Esophagus (tissue), 2 donors: ENCODE data around the gene COQ9. TPM values are rescaled to one million over a fixed set of nuclear protein-coding genes. Genes with fewer than 3 reads are reported as not detected.
"Not testable (repeated sequence)": the region's sequence is repeated elsewhere in the genome, so short reads cannot be mapped to it uniquely, and the experiment has no call there.

Experiments
- H3K27ac ChIP-seq, 2 donors: one replicate each; pipeline ENCODE4 v1.5.1; 2013; ENCODE audit warnings: low read depth in 2 of 2, mild to moderate bottlenecking in 2 of 2, inconsistent platforms in 1 of 2, low read length in 1 of 2, moderate library complexity in 1 of 2
- H3K27me3 ChIP-seq, 2 donors: one replicate each; pipeline ENCODE4 v1.6.1; 2013; ENCODE audit warnings: low read length in 2 of 2, control low read depth in 1 of 2, mild to moderate bottlenecking in 1 of 2; ENCODE audit not compliant: insufficient read depth in 2 of 2, control insufficient read depth in 1 of 2
- H3K36me3 ChIP-seq, 2 donors: one replicate each; pipeline ENCODE4 v1.6.1; 2013; ENCODE audit warnings: low read length in 1 of 2; ENCODE audit not compliant: control insufficient read depth in 2 of 2, insufficient read depth in 2 of 2
- H3K4me1 ChIP-seq, 2 donors: one replicate each; pipeline ENCODE4 v1.6.1; 2013; ENCODE audit warnings: low read length in 1 of 2; ENCODE audit not compliant: control insufficient read depth in 2 of 2, insufficient read depth in 2 of 2
- H3K4me3 ChIP-seq, 2 donors: one replicate each; pipeline ENCODE4 v1.5.1; 2013; ENCODE audit warnings: low read length in 2 of 2, mild to moderate bottlenecking in 2 of 2, low read depth in 1 of 2, moderate library complexity in 1 of 2
- H3K9me3 ChIP-seq, 2 donors: one replicate each; pipeline ENCODE4 v1.6.1; 2013; ENCODE audit warnings: mild to moderate bottlenecking in 2 of 2, low read depth in 1 of 2, low read length in 1 of 2, moderate library complexity in 1 of 2; ENCODE audit not compliant: control insufficient read depth in 2 of 2, insufficient read depth in 1 of 2
- WGBS, 2 donors: extraction: QIAGEN DNeasy Blood & Tissue Kit; methylation state at CpG; one replicate each; pipeline ENCODE4 v1.1.7; 2013; 5-methylcytosine and 5-hydroxymethylcytosine counted together
- polyA plus RNA-seq, 2 donors: library from polyadenylated mRNA; stranded (reverse); fragments of 200-250 nt; gene quantifications; one replicate each; pipeline ENCODE4 v1.2.3, GENCODE V29; 2013
- donor health status: healthy with polysubstance abuse.
- donor health status: Bipolar disorder and iron deficiency.

Gene COQ9
- polyA plus RNA-seq, 2 donors, result 56.1 to 70.3 TPM

DNA sequence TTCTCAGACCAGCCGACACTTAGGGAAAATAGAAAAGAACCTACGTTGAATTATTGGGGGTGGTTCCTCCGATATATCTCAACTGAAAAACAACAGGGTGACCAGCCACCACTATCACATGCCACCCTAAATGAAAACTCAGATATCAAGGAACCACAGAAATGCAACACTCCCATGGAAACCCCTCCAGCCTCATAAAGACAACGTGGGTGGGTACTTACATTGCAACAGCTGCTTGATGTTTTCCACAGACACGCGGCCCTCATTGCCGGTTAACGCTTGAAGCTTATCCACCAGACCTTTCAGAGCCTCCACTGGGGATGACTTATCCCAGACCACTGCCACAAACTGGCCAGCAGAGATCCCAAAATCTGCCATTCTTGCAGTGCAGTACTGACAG lies 6.7 kb upstream of the COQ9 start:
- H3K4me3 ChIP-seq, H3K36me3 ChIP-seq, H3K27me3 ChIP-seq, H3K27ac ChIP-seq, H3K4me1 ChIP-seq, H3K9me3 ChIP-seq: not testable (repeated sequence)
- WGBS, 2 donors, result 78 to 98% methylated on average over 8 of the region's 8 CpGs

DNA sequence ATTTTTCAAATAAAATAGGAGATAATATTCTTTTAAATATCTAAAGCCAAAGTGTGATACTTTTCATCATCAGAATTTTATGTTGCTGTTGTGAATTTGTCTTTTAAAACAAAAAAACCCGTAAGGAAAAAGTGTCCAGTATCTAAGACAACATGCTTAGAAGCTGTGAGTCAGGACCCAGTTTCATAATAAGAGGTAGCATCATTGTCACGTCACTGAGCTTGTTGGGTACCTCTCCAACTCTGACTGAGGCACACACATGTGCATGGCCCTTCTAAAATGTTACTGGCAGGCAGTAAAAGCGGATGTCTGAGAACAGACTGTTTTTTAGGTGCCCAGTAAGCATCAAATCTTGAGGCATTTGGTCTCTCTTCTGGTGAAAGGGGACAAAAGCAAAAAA lies 2.6 kb upstream of the COQ9 start:
- H3K27me3 ChIP-seq, result no peaks in the 10 kb centered on the region
- H3K27ac ChIP-seq, result peak overlapping the region in 1 of 2 donors; percentile 2
- H3K36me3 ChIP-seq, result no peaks in the 10 kb centered on the region
- H3K9me3 ChIP-seq, result peaks cover 0 to 2% of the 10 kb centered on the region in 2 donors
- H3K4me1 ChIP-seq, result peaks cover 0 to 6% of the 10 kb centered on the region in 2 donors
- H3K4me3 ChIP-seq, result no peak overlapping the region
- 71 to 73% methylated on average over 3 of the region's 3 CpGs for WGBS, 2 donors

DNA sequence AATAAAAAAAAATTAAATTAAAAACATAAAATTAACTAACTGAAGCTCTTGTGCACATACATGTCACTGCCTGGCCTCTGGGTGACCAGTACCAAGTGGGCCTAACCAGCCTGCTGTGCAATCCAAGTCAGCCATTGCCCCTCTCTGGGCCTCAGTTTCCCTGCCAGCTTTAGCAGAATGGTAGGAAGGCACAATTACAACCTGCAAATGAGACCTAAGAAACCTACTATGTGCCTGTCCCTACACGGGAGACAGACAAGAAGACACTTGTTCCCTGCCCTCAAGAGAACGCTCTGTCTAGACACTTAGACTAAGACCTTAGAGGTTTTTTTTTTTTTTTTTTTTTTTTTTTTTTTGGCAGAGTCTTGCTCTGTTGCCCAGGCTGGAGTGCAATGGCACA lies 1.8 kb upstream of the COQ9 start:
- no peaks in the 10 kb centered on the region for H3K36me3 ChIP-seq
- H3K27me3 ChIP-seq, result no peaks in the 10 kb centered on the region
- peaks cover 0 to 2% of the 10 kb centered on the region in 2 donors for H3K9me3 ChIP-seq
- 89 to 91% methylated on average over 2 of the region's 2 CpGs for WGBS, 2 donors
- no peak overlapping the region for H3K27ac ChIP-seq
- H3K4me3 ChIP-seq, result no peak overlapping the region
- H3K4me1 ChIP-seq, result peaks cover 0 to 6% of the 10 kb centered on the region in 2 donors

DNA sequence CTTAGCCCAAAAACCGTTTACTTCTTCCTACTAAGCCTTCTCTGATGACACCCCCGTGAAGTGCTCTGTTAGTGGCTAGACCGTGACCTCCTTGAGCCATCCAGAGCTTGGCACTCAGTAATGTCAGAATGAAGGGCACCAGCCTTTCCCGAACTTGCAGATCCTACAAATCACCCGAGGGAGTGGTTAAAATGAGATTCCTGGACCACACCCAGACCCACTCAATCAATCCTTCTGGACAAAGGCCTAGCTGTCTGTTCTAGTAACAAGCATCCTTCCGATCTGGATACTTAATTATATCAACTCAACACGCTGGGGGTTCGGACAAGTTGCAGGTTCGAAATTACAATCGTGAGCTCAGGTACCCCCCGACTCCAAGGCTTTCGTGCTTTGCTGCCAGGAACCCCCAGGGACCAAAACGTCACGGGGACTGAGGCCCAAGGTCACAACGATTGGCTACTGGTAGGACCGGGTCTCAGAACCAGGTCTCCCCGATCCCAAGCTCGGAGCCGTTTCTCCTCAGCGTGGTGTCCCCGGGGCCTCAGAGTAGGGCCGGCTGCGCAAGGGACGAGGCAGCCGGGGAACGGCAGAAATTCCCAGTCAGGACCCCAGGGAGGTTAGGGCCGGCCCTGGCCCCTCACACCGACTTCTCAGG lies 621 bp upstream of the COQ9 start:
- Histone ChIP-seq H3K4me3 (peak overlapping the region; percentile 96 to 97), H3K4me1 (peaks cover 0 to 6% of the 10 kb centered on the region in 2 donors), H3K27me3 (no peaks in the 10 kb centered on the region), H3K27ac (peak overlapping the region; percentile 84 to 93), H3K36me3 (peaks cover 0 to 3% of the 10 kb centered on the region in 2 donors), H3K9me3 (no peaks in the 10 kb centered on the region)
- WGBS, 2 donors, result 2 to 3% methylated on average over 28 of the region's 28 CpGs

DNA sequence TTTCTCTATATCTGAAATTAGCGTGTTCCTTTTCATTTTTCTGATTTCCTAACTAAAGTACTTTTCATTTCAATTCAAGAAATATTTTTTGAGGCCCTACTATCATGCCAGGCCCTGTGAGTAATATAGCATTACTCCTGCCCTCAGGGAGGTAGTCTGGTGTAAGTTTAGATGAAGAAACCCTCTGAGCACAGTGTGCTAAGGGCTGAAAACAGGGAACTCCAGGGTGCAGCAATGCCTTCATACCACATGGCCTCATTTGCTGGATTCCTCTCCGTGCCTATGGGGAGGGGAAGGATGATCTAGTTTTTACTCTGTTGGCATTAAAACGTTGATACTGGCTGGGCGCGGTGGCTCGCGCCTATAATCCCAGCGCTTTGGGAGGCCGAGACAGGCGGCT lies 4.7 kb downstream of the COQ9 start:
- no peak overlapping the region for H3K4me3 ChIP-seq
- H3K9me3 ChIP-seq, result no peaks in the 10 kb centered on the region
- H3K27ac ChIP-seq, result no peak overlapping the region
- peaks cover 11 to 25% of the 10 kb centered on the region in 2 donors for H3K36me3 ChIP-seq
- H3K27me3 ChIP-seq, result no peaks in the 10 kb centered on the region
- H3K4me1 ChIP-seq, result peaks cover 0 to 3% of the 10 kb centered on the region in 2 donors
- WGBS, 2 donors, result 91 to 94% methylated on average over 10 of the region's 10 CpGs

DNA sequence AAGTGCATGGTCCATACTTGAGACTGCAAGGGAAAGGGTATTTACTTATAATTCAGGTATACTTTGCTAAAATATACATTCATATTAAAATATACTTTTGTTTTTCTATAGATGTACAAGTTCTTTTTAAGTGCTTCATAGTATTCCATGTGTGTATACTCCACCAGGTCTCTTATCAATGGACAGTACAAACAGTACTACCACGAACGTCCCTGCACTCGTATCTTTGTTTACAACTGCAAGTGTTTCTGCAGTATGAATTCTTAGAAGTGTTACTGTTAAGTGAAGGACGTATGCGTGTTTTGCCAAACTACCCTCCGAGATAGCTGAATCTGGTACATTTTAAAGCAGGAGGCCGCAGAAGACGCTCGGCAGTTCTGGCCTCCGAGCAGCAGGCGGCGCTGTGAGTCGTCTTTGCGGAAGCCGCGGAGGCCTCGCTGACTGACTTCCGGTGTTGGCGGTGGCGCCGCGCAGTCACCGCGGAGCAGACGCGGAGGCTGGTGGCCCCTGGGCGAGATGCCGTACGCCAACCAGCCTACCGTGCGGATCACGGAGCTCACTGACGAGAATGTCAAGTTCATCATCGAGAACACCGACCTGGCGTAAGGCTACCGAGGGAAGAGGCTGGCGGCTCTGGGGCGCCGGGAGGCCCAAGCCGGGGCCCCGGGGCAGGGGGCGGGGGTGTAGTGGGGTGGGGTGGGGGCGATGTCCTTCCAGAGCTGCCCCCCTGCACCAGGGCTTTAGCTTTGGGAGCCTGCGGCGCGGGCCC lies 15.1 kb downstream of the COQ9 start, which contains the start of gene POLR2C:
Gene POLR2C, plus strand, starts transcription at position 471 of the 769 bp plus-strand sequence. Its CDS starts 46 bp downstream, at position 517.
- peaks cover 18 to 30% of the 10 kb centered on the region in 2 donors for H3K36me3 ChIP-seq
- peaks cover 2% of the 10 kb centered on the region in 2 donors for H3K4me1 ChIP-seq
- H3K9me3 ChIP-seq, result no peaks in the 10 kb centered on the region
- 1% methylated on average over 37 to 47 of the region's 47 CpGs for WGBS, 2 donors
- peak within 1 kb of the TSS; percentile 83 to 96 for H3K4me3 ChIP-seq
- no peaks in the 10 kb centered on the region for H3K27me3 ChIP-seq
- H3K27ac ChIP-seq, result peak within 1 kb of the TSS; percentile 44 to 77

DNA sequence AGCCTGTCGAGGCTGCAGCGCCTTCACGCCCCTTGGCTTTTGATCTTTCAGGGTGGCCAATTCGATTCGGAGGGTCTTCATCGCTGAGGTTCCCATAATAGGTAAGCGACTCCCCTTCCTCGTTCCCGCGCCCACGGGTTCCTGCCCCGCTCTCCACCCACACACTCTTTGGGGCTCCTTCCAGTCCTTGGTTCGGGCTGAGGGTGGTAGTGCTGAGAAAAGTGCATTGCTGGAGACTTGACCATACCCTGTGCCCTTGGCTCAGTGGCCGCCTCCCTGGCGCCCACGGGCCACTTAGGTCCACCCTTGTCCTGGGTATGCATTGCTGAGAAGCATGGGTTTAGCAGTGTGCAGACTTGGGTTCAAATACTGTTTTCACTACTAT lies 15.7 kb downstream of the COQ9 start:
- no peaks in the 10 kb centered on the region for H3K27me3 ChIP-seq
- H3K4me3 ChIP-seq, result peak overlapping the region; percentile 83 to 96
- peak overlapping the region; percentile 33 to 44 for H3K27ac ChIP-seq

DNA sequence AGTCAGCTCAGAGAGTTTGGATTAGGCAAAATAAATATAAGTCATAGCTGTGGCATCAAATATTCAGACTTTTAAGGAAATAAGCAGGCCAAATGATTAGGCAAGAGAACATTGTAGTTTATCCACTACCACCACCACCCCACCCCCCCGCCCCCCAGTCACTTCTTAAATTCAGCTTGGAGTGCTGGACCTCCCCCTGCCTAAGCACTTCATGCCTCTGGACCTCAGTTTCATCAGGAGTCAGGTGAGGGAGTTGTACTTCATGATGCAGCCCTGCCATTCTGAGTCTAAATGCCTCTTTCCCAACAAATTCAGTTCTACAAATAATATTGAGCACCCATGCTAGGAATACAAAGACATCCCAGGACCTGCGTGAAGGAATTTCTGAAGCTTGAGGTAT lies 17.2 kb downstream of the COQ9 start:
- Histone ChIP-seq H3K4me3 (no peak overlapping the region), H3K36me3 (peaks cover 19 to 31% of the 10 kb centered on the region in 2 donors), H3K9me3 (no peaks in the 10 kb centered on the region), H3K27me3 (no peaks in the 10 kb centered on the region), H3K4me1 (peaks cover 2 to 3% of the 10 kb centered on the region in 2 donors), H3K27ac (no peak overlapping the region)
- 88 to 94% methylated on average over 2 of the region's 2 CpGs for WGBS, 2 donors

More for the DNA sequence above, 15.7 kb downstream of the COQ9 start:
- no peaks in the 10 kb centered on the region for H3K9me3 ChIP-seq
- WGBS, 2 donors, result 0 to 1% methylated on average over 14 to 16 of the region's 16 CpGs
- H3K4me1 ChIP-seq, result peaks cover 2% of the 10 kb centered on the region in 2 donors
- peaks cover 13 to 27% of the 10 kb centered on the region in 2 donors for H3K36me3 ChIP-seq

DNA sequence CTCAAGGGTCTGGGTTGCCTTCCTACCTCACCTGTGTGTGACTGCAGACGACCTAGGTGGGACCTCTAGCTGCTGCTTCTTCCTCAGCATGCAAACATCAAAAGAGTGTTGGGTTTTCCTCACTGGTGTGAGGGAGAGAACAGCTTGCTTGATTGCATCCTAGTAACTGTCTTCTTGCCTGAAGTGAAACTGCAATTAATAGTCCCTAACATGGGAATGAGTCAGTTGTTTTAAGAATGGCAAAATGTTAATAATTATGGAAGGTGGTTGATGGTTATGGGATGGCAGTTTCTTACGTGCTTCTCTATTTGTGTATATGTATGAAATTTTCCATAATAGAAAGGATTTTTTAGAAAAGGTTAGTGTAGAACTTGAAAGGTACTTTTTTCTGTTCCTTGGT lies 21.1 kb downstream of the COQ9 start:
- Histone ChIP-seq H3K27ac (no peak overlapping the region), H3K9me3 (no peaks in the 10 kb centered on the region), H3K4me1 (peaks cover 2 to 7% of the 10 kb centered on the region in 2 donors), H3K36me3 (peaks cover 46 to 47% of the 10 kb centered on the region in 2 donors), H3K27me3 (no peaks in the 10 kb centered on the region), H3K4me3 (no peak overlapping the region)
- WGBS, 2 donors, result 81 to 88% methylated on average over 2 of the region's 2 CpGs
